HCT116 (cell line): ENCODE measurements around the gene UQCRC1.

Experiments used
- CTCF ChIP-seq, 3 experiments: fragments of 200-600 bp in 1 of 3; sonication (generic) in 1 of 3; IDR thresholded peaks in 2 of 3; conservative IDR thresholded peaks in 1 of 3; 2 replicates each; pipeline ENCODE4 v1.5.1; 2012 to 2017; ENCODE audit warnings: low read depth in 2 of 3, low read length in 2 of 3, antibody characterized with exemption in 1 of 3, borderline replicate concordance in 1 of 3, control low read depth in 1 of 3, mild to moderate bottlenecking in 1 of 3, mixed read lengths in 1 of 3, mixed run types in 1 of 3, moderate library complexity in 1 of 3; ENCODE audit not compliant: insufficient read depth in 1 of 3
- RAD21 ChIP-seq: IDR thresholded peaks from 2 replicates; pipeline ENCODE4 v1.6.1; 2012; ENCODE audit warnings: low read depth, mild to moderate bottlenecking
- YY1 ChIP-seq: IDR thresholded peaks from 2 replicates; pipeline ENCODE4 v1.6.1; 2011; ENCODE audit warnings: low read length, low read depth, moderate library complexity, mild to moderate bottlenecking; ENCODE audit not compliant: insufficient replicate concordance; ENCODE audit errors: extremely low read depth
- ZBTB33 ChIP-seq: IDR thresholded peaks from 2 replicates; pipeline ENCODE4 v1.6.1; 2011; ENCODE audit warnings: mild to moderate bottlenecking, low read length, moderate library complexity; ENCODE audit not compliant: insufficient replicate concordance; ENCODE audit errors: extremely low read depth

- no peak for TF ChIP-seq YY1
- TF ChIP-seq CTCF (IDR thresholded peaks at IDR 0.05 in 2 of 3, conservative IDR thresholded peaks at IDR 0.05 in 1 of 3; ENCODE audit: borderline replicate concordance in 1 of 3, insufficient read depth in 1 of 3, low read depth in 2 of 3, low read length in 2 of 3) = no peak
- no peak for TF ChIP-seq RAD21
- TF ChIP-seq ZBTB33 = no peak
Measured at GRCh38 chr3:48624767-48625166, 15.3 kb upstream of the UQCRC1 start.
